HCEC 1CT (cell line): Measurements from ENCODE around the gene EIF4B.

Experiments
- DNase-seq: peaks from one replicate; pipeline ENCODE4 v3.0.0-alpha.2; 2017

Gene EIF4B

GRCh38 chr12:53060064-53060720 lies 53.9 kb downstream of the EIF4B start:
- DNase-seq: no peak

DNA sequence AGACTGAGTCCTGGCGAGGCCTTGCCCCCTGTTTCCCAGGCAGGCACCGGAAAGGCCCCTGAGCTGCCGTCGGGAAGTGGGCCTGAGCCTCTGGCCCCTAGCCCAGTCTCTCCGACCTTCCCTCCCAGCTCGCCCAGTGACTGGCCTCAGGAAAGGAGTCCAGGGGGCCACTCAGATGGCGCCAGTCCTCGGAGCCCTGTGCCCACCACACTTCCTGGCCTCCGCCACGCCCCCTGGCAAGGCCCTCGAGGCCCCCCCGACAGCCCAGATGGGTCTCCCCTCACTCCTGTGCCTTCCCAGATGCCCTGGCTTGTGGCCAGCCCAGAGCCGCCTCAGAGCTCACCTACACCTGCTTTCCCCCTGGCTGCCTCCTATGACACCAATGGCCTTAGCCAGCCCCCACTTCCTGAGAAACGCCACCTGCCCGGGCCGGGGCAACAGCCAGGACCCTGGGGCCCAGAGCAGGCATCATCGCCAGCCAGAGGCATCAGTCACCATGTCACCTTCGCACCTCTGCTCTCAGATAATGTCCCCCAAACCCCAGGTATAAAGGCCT lies 54.5 kb downstream of the EIF4B start:
- DNase-seq: no peak

DNA sequence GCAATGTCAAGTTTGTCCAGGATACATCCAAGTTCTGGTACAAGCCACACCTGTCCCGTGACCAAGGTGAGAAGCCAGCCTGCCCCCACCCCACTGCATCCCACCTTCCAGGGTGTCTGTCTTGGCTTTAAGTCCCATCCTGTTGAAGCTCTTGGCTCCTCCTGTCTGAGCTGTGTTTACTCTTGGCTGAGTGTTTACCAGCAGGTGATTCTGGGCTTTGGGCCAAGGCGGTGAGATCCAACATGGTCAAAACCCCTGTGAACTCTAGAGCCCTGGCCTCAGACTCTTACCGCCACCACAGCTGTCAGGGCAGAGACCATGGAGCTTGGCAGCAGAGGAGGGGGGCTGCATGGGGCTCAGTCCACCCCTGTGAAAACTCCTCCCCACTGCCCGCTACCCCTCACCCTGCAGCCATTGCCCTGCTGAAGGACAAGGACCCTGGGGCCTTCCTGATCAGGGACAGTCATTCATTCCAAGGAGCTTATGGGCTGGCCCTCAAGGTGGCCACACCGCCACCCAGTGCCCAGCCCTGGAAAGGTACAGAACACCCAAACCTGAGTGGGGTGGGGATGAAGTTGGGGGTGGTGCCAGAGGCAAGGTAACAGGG lies 55.3 kb downstream of the EIF4B start:
- no peak for DNase-seq

DNA sequence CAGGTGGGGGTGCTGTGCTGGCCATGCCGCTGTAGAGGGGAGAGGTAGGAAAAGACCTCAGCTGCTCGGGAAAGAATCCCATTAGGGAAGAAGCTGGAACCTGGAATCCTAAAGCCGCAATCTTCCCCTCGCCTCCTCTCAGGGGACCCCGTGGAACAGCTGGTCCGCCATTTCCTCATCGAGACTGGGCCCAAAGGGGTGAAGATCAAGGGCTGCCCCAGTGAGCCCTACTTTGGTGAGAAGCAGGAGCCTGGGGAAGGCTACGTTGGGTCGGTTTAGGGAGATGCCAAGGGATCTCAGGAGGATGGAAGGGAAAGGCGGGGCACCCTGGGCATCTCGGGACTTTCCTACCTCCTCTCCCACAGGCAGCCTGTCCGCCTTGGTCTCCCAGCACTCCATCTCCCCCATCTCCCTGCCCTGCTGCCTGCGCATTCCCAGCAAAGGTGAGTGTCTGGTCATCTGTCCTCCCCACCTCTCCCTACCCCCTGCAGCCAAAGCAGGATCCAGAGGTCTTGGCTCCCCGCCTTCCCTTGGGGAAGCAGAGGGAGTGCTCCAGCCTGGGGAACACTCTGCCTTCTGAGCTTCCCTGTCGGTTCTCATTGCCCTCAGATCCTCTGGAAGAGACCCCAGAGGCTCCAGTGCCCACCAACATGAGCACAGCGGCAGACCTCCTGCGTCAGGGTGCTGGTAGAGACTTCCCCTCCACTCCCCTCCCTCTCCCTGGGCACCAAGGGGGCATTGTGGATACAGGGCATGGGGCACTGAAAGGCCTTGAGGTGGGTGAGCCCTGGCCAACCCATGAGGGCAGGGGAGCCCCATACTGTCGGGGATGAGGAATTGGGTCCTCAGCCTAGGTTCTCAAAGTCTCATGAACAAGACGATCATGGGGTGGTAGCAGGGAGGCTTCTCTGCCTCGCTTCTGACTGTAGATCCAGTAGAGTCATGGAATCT lies 56.0 kb downstream of the EIF4B start:
- DNase-seq: no peak

DNA sequence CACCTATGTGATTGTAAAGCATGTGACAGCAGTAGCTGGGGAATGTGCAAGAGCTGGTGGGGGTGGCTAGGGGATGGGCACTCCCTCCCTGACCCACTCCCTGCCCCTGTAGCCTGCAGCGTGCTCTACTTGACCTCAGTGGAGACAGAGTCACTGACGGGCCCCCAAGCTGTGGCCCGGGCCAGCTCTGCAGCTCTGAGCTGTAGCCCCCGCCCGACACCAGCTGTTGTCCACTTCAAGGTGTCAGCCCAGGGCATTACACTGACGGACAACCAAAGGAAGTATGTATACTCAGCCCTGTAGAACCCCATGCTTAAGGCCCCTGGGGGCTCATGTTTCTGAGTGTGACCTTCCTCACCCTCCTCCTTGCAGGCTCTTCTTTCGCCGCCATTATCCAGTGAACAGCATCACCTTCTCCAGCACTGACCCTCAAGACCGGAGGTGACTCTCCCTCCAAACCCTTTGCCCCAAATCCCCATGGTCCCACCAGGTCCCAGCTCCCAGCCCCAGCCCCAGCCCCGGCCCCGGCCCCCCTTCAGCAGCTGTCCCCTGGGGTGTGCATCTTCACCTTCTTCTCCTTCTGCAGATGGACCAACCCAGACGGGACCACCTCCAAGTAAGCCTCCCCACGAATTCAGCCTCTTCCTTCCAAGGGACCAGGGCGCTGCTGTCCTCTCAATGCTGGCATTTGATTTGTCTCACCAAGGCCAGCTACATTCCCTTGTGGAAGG lies 56.9 kb downstream of the EIF4B start:
- DNase-seq: no peak

GRCh38 chr12:53063708-53064612 lies 57.7 kb downstream of the EIF4B start:
- peak; percentile 32 for DNase-seq

DNA sequence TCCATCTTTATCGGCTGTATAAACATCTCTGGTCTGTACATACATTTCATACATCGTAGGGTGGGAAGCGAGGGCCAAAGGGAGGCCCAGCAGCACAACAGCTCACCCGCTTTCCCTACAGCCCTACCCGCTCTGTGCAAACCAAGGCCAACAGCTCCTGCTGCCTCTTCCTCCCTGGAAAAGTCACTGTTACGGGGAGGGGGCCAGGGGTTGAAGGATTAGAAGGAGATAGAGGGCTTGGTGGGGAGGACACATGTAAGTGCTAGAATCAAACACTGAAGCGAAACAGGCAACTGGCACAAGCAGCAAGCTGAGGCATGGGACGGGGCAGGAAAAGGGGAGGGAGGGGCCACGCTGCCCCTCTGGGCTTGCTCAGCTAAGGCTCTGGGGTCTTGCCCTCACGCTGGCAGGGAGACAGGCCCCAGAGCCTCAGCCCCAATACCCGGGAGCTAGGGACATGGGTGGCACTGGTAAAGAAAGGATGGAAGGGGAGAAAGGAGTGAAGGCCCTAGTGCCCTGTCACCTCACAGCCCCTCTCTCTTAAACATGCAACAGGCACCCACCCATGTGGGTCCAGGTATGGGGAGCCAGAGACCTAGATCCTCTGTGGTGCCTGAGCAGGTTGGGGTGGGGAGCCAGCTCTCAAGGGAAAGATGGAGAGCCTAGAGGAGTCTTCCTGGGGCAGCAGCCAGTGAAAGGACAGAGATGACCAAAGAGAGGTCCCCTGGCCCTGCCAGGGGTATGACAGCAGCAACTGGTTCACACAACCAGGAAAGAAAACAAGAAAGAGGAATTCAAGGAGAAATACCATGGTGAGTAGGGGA lies 58.6 kb downstream of the EIF4B start:
- no peak for DNase-seq

DNA sequence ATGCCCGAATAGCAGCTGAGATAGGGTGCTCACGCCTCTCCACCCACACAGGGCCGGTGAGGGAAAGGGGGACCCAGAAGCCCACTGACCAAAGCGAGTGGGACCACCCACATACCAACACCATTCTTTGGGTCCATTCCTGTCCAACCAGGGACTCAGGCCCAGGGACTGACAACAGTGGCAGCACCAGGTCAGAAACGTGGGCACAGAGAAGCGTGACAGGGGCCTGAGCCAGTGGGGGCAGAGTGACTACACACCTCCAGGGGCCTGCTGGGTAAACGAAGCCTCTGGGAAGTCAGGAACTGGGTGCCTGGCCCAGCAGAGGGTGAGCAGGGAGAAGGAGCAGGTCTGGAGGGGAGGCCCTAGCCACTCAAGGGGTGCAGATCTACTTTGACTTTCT lies 59.2 kb downstream of the EIF4B start:
- no peak for DNase-seq

- DNase-seq: peak; percentile 79
Measured at GRCh38 chr12:53065975-53066931, 60.0 kb downstream of the EIF4B start.

DNA sequence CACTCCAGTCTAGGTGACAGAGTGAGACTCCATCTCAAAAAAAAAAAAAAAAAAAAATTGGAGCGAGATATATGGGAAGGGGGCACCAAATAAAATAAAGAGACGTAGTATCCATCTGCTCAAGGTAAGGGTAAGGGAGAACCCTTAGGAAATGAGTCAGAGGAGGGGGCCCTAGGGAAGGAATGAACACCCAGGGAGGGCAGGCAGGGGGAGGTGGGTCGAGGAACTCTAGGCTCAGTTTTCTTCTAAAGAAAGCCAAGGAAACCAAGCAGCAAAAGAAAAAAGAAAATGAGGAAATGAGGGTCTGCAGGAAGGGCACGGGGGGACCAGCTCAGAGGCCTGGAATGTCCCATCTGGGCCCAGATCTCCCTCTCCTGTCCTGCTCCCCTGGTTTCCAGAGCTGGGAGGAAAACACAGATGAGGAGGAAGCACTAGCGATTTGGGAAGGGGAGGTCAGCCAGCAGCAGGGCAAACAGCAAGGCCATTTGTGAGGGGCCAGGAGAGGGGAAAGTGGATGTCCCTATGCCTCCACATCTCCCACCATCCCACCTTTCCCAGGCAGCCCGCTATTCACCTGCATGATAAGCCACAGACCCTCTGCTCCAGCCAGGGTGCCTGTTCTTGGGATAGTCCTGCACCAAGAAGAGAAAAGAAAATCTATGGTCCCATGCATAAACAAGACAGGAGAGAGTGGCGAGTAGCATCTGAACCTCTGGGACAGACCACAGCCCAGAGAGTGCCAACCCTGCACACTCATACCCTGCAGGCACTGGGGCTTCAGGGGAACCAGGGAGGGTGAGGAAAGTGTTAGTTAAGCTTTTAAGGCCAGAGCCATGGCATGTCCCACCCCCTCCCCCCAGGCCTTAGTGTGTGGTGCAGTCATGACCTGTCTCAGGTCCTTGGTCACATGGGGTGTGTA lies 61.1 kb downstream of the EIF4B start:
- DNase-seq: no peak

- DNase-seq: no peak
Measured at GRCh38 chr12:53067993-53068770, 61.9 kb downstream of the EIF4B start.

DNA sequence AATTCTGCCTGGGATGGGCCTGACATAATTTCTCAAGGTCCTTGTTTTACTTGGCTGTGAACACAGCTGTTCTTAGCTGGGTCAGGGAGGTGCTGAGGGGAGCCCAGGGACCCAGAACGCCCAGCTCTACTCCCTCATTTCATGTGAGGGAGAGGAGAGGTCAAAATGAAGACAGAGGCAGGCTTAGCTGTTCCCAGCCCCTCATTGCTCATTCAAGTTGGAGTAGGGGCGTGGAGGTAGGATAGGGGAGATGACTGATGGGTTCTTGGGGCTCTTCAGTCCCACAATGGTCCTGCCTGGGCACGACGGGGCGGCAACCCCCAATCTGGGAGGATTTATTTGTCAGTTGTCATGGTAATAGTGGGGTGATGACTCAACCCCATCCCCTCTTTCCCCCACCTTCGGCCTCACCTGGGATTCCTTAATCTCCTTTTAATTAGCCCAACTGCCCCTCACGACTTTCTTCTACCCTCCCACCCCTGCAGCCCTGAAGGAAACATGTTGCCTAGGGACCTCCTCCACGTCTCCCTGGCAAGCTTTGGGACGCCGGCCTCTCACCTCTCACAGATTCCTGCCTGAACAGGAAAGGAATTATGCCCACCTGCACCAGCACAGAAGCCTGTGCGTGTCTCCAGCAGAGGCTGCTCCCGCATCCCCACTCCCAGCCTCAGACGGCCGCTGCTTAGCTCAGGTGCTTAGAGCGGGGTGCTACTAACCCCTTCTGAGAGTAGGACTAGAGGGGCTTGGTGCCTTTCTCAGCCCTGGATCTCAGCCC lies 62.7 kb downstream of the EIF4B start:
- no peak for DNase-seq

GRCh38 chr12:53069621-53070410 lies 63.6 kb downstream of the EIF4B start:
- no peak for DNase-seq

DNA sequence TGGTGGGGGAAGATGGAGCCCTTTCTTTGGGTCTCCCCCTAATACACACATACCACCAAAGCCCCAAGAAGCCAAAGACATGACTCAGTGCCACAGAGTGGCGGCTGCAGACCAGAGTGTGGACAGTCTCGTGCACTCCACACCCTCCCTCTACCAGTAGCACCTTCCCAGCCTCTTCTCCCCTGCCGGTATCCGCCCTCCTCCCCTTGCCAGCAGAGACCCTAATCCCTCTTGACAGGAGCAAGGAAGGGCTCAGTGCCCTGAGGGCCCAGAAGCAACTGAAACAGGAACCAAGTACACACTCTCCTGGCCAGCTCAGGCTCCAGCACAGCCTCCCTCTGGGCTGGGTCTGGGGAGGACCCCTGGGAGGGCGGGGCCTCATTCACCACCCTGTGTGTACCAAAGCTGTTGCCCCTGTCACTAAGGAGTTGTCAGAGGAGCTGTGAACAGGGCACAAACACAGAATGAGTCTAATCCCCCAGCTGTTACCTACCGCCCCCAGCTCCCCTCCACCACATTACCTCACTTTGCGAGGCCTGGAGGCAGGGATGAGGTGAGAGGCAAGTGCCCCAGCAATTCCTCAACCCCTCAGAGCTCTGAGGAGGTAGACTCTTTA lies 64.7 kb downstream of the EIF4B start:
- DNase-seq: no peak
